ENCODE measurements around the gene GAL3ST2.
"Not testable (repeated sequence)": the region's sequence is repeated elsewhere in the genome, so short reads cannot be mapped to it uniquely, and the experiment has no call there.

GAL3ST2 gene

GRCh38 chr2:241768850-241769249 lies 7.8 kb upstream of the GAL3ST2 start:
- no peak for DNase-seq (ENCODE audit: low read depth)

DNA sequence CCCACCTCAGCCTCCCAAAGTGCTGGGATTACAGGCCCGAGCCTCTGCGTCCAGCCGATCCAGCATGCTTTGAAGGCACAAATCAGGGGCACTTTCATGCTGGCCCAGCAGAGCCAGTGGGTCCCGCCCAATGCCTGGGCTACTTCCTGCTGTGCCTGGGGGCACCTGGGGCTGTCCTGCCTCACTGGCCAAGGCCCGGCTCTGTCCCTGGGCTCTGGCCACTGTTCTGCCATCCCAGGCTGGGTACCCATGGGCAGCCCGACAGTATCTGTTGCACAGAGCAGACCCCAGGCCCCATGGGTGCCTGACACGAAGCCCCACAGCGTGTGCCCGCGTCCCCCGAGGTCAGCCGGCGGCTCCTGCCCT lies 6.8 kb upstream of the GAL3ST2 start:
- no peak for DNase-seq (ENCODE audit: low read depth)

DNA sequence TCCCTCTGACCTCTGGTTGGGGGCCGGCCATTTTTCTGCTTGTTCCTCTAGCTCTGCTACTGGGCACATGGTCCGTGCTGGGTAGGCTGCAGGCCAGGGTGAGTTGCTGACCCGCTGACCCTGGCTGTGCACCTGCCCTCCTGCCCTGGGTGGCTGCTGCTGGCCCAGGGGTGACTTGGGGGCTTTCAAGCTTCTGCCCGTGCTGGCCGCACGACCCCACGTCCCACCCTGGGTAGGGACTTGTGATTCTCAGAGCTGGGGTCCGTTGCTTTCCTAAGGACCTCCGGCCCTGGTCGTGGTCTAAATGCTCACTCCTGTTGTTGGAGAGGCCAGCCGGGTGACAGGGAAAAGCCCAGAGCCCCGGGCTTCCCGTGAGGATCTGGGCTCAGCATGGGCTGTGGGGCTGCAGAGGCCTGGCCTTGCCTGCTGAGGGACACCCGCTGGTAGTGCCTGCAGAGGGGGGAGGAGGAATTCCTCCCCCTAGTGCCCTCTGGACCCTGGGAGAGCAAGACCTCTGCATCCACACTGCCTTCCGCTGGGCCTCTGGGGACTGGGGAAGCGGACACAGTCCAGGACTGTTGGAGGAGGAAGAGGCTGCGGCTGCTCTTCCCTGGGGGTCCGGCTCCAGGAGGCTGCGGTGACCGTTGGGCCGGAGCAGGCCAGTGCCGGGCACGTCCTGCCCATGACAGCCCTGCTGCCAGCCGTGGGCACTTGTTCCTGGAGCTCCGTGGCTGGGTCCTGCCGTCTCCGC lies 6.3 kb upstream of the GAL3ST2 start:
- no peak for DNase-seq (ENCODE audit: low read depth)

GRCh38 chr2:241770936-241771285 lies 5.7 kb upstream of the GAL3ST2 start:
- DNase-seq (ENCODE audit: low read depth), result no peak

DNA sequence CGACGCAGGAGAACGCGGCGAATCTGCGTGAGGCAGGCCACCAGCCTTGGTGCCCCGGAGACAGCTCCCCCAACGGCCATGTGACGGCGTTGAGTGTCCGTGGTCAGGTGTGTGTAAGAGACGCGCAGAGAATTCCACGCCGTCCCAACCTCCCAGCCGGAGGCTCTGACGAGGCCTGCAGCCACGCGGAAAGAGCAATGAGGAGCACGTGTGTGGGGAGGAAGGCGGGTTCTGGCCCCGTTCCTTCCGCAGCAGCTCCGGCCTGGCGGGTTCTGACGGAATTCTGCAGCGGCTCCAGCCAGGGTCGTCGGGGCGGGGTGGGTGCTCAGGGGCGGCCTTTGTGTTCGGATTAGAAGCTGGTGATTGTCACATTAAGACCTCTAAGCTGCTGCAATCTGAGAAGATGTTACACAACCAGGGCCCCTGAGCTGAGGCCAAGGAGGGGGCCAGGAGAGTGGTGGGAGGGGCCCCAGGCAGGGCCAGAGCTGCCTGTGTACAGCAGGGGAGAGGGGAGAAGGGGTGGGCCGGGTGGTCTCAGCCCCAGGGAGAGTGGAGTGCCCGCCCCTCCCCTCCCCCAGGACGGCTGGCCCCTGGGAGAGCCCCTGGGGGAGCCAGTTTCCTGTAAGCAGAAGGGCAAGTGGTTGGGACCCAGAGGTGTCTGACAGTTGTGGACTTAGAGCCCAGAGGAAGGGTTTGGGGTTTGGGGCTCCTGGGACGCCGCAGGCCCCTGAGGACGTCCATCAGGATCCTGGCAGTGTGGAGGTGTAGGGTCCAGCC lies 5.1 kb upstream of the GAL3ST2 start:
- DNase-seq (ENCODE audit: low read depth), result no peak

DNA sequence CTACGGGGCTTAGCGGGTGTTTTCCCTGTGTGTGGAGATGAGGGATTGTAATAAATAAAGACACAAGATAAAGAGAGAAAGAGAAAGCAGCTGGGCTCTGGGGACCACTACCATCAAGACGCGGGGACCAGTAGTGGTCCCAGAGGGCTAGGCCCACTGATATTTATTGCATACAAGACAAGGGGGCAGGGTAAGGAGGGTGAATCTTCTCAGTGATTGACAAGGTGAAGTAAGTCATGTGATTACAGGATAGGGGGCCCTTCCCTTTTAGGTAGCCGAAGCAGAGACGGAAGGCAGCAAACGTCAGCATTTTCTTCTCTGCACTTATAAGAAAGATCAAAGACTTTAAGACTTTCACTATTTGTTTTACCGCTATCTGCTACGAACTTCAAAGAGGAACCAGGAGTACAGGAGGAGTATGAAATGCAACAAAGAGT lies 4.5 kb upstream of the GAL3ST2 start:
- DNase-seq (ENCODE audit: low read depth), result no peak

GRCh38 chr2:241773511-241774418 lies 2.9 kb upstream of the GAL3ST2 start:
- DNase-seq (ENCODE audit: low read depth), result no peak

GRCh38 chr2:241774419-241775222 lies 2.0 kb upstream of the GAL3ST2 start:
- DNase-seq (ENCODE audit: low read depth), result no peak

DNA sequence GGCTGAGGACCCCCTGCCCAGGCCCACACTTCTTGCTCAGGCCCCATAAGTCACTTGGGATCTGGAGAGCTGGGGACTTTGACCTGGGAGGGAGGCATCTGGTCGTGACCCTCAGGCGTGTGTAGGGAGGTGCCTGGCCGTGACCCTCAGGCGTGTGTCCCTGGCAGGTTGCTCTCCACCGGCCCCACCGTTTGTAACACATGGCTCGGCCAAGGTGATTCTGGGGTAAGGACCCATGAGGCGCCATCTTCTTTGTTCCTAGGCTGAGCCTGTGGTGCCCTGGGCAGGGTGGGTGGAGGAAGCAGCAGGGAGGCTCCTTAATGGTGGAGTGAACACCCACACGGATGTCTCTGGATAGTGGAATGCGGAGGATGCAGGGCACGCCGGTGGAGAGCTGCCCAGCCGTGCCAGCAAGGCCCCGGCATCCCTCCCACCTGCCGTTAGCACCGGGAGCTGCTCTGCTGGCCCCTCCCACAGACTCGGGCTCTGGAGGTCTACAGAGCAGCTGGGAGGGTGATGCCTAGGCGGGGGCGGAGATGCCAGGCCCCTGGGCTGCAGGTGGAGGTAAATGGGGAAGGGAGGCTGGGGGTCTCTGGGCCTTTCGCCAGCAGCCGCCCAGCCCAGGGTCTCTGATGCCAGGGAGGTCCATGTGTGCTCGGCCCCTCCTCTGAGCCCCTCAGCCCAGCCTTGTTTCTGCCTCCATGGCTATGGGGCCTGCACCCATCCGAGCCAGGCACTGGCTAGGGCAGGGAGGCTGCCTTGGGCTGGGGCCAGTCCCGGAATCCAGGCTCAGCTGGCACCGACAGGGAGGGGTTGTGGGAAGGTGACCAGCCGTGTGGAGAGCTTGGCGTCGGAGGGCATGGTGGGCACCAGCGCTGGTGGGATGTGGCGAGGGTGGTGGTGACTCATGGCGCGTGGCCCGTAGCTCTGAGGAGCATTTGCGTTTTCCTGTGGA lies 1.1 kb upstream of the GAL3ST2 start:
- no peak for DNase-seq (ENCODE audit: low read depth)

- DNase-seq (ENCODE audit: low read depth), result no peak
These were observed 606 bp downstream of the GAL3ST2 start for GRCh38 chr2:241777170-241777685.

GRCh38 chr2:241777686-241778627 lies 1.3 kb downstream of the GAL3ST2 start:
- no peak for DNase-seq (ENCODE audit: low read depth)

DNA sequence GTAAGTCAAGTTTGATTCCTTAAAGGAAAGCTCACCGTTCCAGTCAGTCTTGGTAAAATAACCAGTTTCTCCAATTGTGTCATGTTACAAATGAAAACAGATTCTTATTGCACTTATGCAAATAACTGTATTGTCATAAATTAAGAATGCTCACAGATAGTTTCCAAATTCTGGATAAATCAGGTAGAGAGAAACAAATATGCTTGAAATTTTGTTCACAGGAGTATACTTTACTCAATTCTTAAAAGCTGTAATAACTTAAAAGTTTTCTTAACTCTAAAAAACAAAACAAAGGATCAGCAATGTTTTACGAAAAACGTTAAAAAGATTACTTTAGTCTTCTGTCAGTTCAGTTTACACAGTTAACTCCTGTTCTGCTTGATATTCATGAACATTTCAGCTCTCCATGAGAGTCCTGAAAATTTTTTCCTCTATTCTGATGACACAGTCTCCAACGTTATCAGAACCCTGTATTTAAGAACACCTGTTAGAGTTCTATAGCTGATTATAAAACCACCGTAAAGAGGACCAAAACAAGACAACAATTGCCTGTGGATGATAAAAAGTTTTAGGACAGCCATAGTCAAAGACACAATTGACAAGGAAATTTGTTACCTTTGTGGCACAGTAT lies 4.4 kb downstream of the GAL3ST2 start:
- no peak for DNase-seq (ENCODE audit: low read depth)

GRCh38 chr2:241782053-241782452 lies 5.4 kb downstream of the GAL3ST2 start:
- DNase-seq (ENCODE audit: low read depth), result not testable (repeated sequence)

- DNase-seq (ENCODE audit: low read depth), result no peak
These were observed 11.5 kb downstream of the GAL3ST2 start for GRCh38 chr2:241788135-241788534.

GRCh38 chr2:241788572-241788971 lies 11.9 kb downstream of the GAL3ST2 start:
- no peak for DNase-seq (ENCODE audit: low read depth)

- not testable (repeated sequence) for DNase-seq (ENCODE audit: low read depth)
These were observed 14.8 kb downstream of the GAL3ST2 start for GRCh38 chr2:241791385-241791784.

DNA sequence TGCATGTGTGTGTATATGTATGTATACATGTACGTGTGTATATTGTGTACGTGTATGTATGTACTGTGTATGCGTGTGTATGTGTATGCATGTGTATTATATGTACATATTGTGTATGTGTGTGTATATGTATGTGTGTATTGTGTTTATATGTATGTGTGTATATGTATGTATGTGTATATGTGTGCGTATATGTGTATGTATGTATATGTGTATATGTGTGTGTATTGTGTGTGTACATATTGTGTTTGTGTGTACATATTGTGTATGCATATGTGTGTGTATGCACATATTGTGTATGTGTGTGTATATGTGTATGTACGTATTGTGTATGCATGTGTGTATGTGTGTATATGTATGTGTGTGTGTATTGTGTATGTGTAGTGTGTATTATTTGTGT lies 16.8 kb downstream of the GAL3ST2 start:
- DNase-seq (ENCODE audit: low read depth), result no peak

DNA sequence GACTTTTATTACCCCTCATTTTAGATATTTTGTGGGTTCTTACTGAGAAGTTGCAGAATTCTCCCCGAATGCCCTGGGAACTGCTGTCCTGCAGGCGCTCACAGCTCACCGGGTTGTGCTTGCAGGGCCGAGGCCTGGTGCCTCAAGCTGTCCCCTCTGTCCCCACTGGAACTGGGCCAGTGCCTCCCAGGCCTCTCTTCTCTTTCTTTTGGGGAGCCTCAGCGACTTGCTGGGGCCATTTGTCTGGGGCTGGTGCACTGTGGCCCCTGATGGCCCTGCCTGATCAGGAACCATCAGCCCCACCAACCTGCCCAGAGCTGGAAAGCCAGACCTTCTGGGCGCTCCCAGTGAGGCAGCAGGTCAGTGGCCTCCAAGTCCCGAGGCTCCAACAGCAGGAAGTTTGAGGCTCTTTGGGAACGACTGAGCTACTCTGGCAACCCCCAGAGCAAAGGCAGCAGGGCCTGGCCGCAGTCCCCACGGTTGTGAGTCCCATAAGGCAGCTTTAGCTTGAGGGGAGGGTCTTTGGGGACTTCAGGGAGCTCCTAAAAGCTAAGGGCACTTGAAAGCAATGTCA lies 17.7 kb downstream of the GAL3ST2 start:
- DNase-seq (ENCODE audit: low read depth), result no peak

All from stimulated activated CD8-positive, alpha-beta memory T cell treated with anti-CD3 and anti-CD28 coated beads, Interleukin-15, amount 100 ng/mL, for 1 hour (primary cell).